GM23248 (cell line): ENCODE results near the gene FOXS1. TPM values are rescaled to one million over a fixed set of nuclear protein-coding genes. Genes with fewer than 3 reads are reported as not detected.

ENCODE experiments used
- DNase-seq: peaks from one replicate; pipeline ENCODE4 v3.0.0-alpha.2; 2015
- H2AFZ ChIP-seq: fragments of 200-600 bp; sonication (generic); 2 replicates; pipeline ENCODE4 v1.6.1; 2016; ENCODE audit warnings: antibody characterized with exemption
- H3F3A ChIP-seq: fragments of 200-600 bp; sonication (generic); 2 replicates; pipeline ENCODE4 v1.6.1; 2016; ENCODE audit warnings: mild to moderate bottlenecking, antibody characterized with exemption, mixed run types; ENCODE audit not compliant: insufficient read depth
- H3K27ac ChIP-seq: fragments of 200-600 bp; sonication (generic); 2 replicates; pipeline ENCODE4 v1.5.1; 2016; ENCODE audit warnings: mild to moderate bottlenecking
- H3K27me3 ChIP-seq: fragments of 200-600 bp; sonication (generic); replicated peaks from 2 replicates; pipeline ENCODE4 v1.6.1; 2016; ENCODE audit warnings: mild to moderate bottlenecking; ENCODE audit not compliant: insufficient read depth
- H3K36me3 ChIP-seq: fragments of 200-600 bp; sonication (generic); 2 replicates; pipeline ENCODE4 v1.6.1; 2016; ENCODE audit warnings: low read depth, mild to moderate bottlenecking
- H3K4me1 ChIP-seq: fragments of 200-600 bp; sonication (generic); 2 replicates; pipeline ENCODE4 v1.6.1; 2016; ENCODE audit warnings: mild to moderate bottlenecking; ENCODE audit not compliant: insufficient read depth
- H3K4me2 ChIP-seq: fragments of 200-600 bp; sonication (generic); one replicate; pipeline ENCODE4 v1.6.1; 2016; ENCODE audit warnings: mild to moderate bottlenecking; ENCODE audit not compliant: unreplicated experiment
- H3K4me3 ChIP-seq: fragments of 200-600 bp; sonication (generic); 2 replicates; pipeline ENCODE4 v1.5.1; 2016; ENCODE audit warnings: mild to moderate bottlenecking
- H3K79me2 ChIP-seq: fragments of 200-600 bp; sonication (generic); 2 replicates; pipeline ENCODE4 v1.6.1; 2016; ENCODE audit warnings: mild to moderate bottlenecking; ENCODE audit not compliant: insufficient read depth
- H3K9ac ChIP-seq: fragments of 200-600 bp; sonication (generic); 2 replicates; pipeline ENCODE4 v1.6.1; 2016; ENCODE audit warnings: mild to moderate bottlenecking
- H3K9me2 ChIP-seq: fragments of 200-600 bp; sonication (generic); 2 replicates; pipeline ENCODE4 v1.6.1; 2016; ENCODE audit warnings: mixed run types, mild to moderate bottlenecking, moderate library complexity; ENCODE audit not compliant: insufficient read depth
- H3K9me3 ChIP-seq: fragments of 200-600 bp; sonication (generic); one replicate; pipeline ENCODE4 v1.6.1; 2017; ENCODE audit warnings: low read depth
- H4K20me1 ChIP-seq: fragments of 200-600 bp; sonication (generic); 2 replicates; pipeline ENCODE4 v1.6.0; 2016; ENCODE audit not compliant: insufficient read depth
- EZH2 ChIP-seq: fragments of 200-600 bp; sonication (generic); IDR thresholded peaks from 2 replicates; pipeline ENCODE4 v1.6.1; 2018; ENCODE audit warnings: antibody characterized with exemption, mild to moderate bottlenecking; ENCODE audit not compliant: insufficient read depth, poor library complexity, severe bottlenecking
- EZH2phosphoT487 ChIP-seq: fragments of 200-600 bp; sonication (generic); IDR thresholded peaks from 2 replicates; pipeline ENCODE4 v1.6.1; 2018; ENCODE audit warnings: antibody characterized with exemption, moderate library complexity, mild to moderate bottlenecking, low read depth; ENCODE audit not compliant: insufficient read depth
- WGBS, 2 experiments: methylation state at CpG; one replicate each; pipeline ENCODE4 v1.1.6; 2015 to 2017; ENCODE audit warnings: low lambda C conversion rate in 2 of 2, low coverage in 1 of 2; ENCODE audit errors: missing lambda C conversion rate in 2 of 2; 5-methylcytosine and 5-hydroxymethylcytosine counted together
- in situ Hi-C: fragments of 300-500 bp; cut with MboI; formaldehyde crosslinking; loops from 2 replicates; pipeline ENCODE4 v1.15.0; 2020
- polyA plus RNA-seq: library from polyadenylated mRNA; unstranded; fragments of >200 nt; fragmentation: Nextera tagmentation; extraction: Ambion mirVana; gene quantifications from 2 replicates; pipeline ENCODE4 v1.2.1, GENCODE V29; 2016
- total RNA-seq: library from RNA; depleted of rRNA; stranded (reverse); fragments of >200 nt; shearing (Covaris generic); gene quantifications from 2 replicates; pipeline ENCODE4 v1.2.3, GENCODE V29; 2014

The FOXS1 gene
- total and polyA plus RNA-seq, 2 experiments from 2014 or later = not detected

DNA sequence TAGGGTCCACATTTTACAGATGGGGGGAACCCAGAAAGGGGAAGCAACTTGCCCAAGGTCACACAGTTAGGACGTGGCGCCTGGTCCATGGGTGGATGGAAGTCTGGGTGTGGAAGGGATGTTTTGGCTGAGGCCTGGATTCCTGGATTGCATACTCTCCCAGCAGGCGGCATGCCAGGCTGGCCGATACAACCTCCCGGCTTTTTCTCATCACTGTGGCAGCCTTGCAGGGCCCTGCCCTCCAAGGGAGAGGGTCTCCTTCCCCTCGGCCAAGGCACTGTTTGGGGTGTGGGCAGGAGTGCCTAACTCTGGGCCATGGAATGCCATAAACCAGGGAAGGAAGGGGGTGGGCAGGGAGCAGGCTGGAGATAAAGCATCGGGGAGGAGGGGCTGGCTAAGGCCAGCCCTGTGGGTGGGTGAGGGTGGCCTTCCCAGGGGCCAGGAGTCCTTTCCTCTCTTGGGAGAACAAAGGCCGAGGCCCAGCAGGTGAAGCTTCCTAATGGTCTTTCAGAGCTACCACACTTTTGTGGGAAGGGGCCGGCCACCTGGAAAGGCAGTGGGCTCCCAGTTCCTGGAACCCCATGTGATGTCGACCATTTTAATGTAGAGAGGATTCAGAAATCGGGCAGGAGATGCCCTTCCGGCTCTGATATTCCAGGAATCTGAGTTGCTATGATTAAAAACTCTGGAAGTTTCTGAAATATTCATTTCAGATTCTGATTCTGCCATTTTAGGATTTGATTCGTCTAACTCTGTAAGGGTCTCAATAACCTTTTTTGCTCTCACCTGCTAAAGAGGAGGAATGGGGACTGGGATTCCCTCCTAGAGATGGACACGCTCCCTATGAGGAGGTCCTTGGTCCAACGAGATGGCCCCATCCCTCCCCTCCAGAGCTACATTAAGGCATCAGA is 4.2 kb downstream of the FOXS1 start:
- no peak overlapping the region for H3K4me3 ChIP-seq
- no peak overlapping the region for H3K27ac ChIP-seq
- in situ Hi-C loops = no loop called here
- no peaks in the 10 kb centered on the region for H3K27me3 ChIP-seq
- DNase-seq = peak; percentile 58
- H3K9ac ChIP-seq = no peak overlapping the region
- H3K4me1 ChIP-seq = peaks cover 44% of the 10 kb centered on the region
- H3F3A ChIP-seq = peaks cover 24% of the 10 kb centered on the region
- no peak overlapping the region for H2AFZ ChIP-seq
- H3K9me3 ChIP-seq = no peaks in the 10 kb centered on the region
- H3K79me2 ChIP-seq = no peaks in the 10 kb centered on the region
- TF ChIP-seq EZH2 (no peak), EZH2phosphoT487 (no peak)
- no peaks in the 10 kb centered on the region for H3K9me2 ChIP-seq
- 68 to 72% methylated on average over 14 to 15 of the region's 15 CpGs for WGBS, 2 experiments
- H3K4me2 ChIP-seq = no peak overlapping the region
- H3K36me3 ChIP-seq = no peaks in the 10 kb centered on the region
- H4K20me1 ChIP-seq = no peaks in the 10 kb centered on the region

DNA sequence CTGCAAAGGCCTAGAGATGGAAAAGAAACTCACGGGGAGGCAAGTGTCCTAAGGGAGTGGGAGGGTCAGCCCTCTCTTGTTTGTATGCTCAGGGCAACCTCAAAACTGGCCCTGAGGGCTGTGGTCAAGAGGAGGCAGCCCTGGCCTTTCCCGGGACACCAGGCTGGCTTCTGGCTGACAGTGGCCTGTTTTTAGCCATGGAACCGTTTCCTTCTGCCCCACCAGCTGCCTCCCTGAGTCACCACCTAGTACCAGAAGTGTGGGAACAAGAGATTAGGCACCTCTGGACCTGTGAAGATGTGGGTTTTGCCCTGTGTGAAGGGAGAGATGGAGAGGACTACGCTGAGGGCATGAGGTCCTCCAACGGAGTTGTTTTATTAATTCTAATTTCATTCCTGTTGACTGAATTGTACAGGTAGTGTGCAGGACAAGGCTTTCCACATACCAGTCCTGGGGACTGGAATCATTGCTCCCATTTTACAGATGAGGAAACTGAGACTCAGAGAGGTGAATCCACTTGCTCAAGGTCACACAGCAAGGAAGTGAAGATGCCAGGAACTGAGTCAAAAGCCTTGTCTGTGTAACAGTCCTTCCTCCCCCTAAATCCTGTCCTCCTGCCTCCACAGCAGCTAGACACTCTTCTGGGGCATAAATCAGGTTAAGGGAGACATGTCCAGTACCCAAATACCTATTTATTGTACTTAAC is 5.5 kb downstream of the FOXS1 start:
- Histone ChIP-seq H3K36me3 (no peaks in the 10 kb centered on the region), H3K27me3 (no peaks in the 10 kb centered on the region), H3K9ac (no peak overlapping the region), H3K9me3 (no peaks in the 10 kb centered on the region), H3K4me1 (peaks cover 50% of the 10 kb centered on the region), H2AFZ (no peak overlapping the region), H4K20me1 (no peaks in the 10 kb centered on the region), H3K27ac (no peak overlapping the region), H3K4me3 (no peak overlapping the region), H3K4me2 (no peak overlapping the region), H3K9me2 (no peaks in the 10 kb centered on the region), H3K79me2 (no peaks in the 10 kb centered on the region), H3F3A (peaks cover 24% of the 10 kb centered on the region)
- WGBS, 2 experiments = 69 to 79% methylated on average over 5 of the region's 5 CpGs
- peak; percentile 42 for DNase-seq
- in situ Hi-C loops = no loop called here
- TF ChIP-seq EZH2 (no peak), EZH2phosphoT487 (no peak)

DNA sequence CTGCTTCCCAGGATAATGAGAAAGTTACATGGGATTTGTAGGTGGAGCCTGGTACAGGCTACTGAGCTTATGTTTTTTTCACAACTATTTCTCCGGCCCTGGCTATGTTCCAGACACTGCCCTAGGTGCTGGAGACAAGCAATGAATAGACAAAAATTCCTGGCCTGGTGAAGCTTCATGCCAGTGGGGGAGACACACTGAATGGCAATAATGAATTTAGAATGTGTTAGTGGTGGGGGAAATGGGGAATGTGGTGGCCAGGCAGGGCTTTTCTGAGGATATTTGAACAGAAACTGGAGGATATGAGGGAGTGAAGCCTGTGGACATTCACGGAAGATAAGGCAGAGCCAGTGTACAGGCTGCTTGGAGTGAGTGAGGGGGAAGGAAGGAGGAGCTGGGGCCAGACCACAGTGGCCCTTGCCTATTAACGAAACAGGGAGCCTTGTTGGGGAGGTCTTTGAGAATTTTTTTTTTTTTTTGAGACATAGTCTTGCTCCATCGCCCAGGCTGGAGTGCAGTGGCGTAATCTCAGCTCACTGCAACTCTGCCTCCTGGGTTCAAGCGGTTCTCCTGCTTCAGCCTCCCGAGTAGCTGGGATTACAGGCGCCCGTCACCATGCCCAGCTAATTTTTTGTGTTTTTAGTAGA is 6.6 kb downstream of the FOXS1 start:
- Histone ChIP-seq H3K9me3 (no peaks in the 10 kb centered on the region), H3K4me2 (no peak overlapping the region), H2AFZ (no peak overlapping the region), H3K9ac (no peak overlapping the region), H4K20me1 (no peaks in the 10 kb centered on the region), H3K27ac (no peak overlapping the region), H3K4me3 (no peak overlapping the region), H3K36me3 (no peaks in the 10 kb centered on the region), H3K4me1 (peaks cover 50% of the 10 kb centered on the region), H3K9me2 (no peaks in the 10 kb centered on the region), H3F3A (peaks cover 24% of the 10 kb centered on the region), H3K79me2 (no peaks in the 10 kb centered on the region), H3K27me3 (no peaks in the 10 kb centered on the region)
- in situ Hi-C loops = no loop called here
- no peak for DNase-seq
- TF ChIP-seq EZH2 (no peak), EZH2phosphoT487 (no peak)
- 88 to 90% methylated on average over 9 of the region's 9 CpGs for WGBS, 2 experiments

DNA sequence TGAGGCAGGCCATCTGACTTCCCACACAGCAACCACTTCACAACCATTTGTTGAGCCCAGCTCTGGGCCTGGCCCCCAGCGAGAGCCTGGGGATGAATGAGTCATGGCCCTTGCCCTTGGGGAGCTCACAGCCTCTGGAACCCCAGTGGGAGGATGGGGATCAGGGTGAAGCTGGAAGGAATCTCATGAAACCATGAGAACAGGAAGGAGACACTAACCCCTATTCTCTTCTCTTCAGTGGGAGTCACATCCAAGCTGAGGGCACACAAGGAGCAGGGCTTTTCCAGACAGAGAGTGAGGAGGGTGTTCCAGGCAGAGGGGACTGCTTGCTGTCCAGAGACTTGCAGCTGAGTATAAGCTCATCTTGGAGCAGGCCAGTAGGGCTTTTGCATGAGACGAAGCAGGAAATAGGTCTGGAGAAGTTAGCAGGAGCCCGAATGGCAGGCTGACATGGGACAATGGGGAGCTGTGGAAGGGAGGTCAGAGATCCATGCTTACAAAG is 7.5 kb downstream of the FOXS1 start:
- no peak overlapping the region for H3K9ac ChIP-seq
- in situ Hi-C loops = no loop called here
- H3K79me2 ChIP-seq = no peaks in the 10 kb centered on the region
- H2AFZ ChIP-seq = no peak overlapping the region
- H4K20me1 ChIP-seq = no peaks in the 10 kb centered on the region
- DNase-seq = peak; percentile 78
- H3K9me2 ChIP-seq = no peaks in the 10 kb centered on the region
- H3F3A ChIP-seq = peaks cover 24% of the 10 kb centered on the region
- H3K27ac ChIP-seq = 0 out of 2 replicates have a peak overlapping the region, but pooled peaks have one; percentile 16
- H3K4me2 ChIP-seq = no peak overlapping the region
- H3K4me3 ChIP-seq = no peak overlapping the region
- no peaks in the 10 kb centered on the region for H3K27me3 ChIP-seq
- peaks cover 46% of the 10 kb centered on the region for H3K4me1 ChIP-seq
- no peaks in the 10 kb centered on the region for H3K36me3 ChIP-seq
- no peaks in the 10 kb centered on the region for H3K9me3 ChIP-seq
- TF ChIP-seq EZH2phosphoT487 (no peak), EZH2 (no peak)
- 35 to 57% methylated on average over 3 of the region's 3 CpGs for WGBS, 2 experiments
